ENCODE results near the gene TPH2.

Gene TPH2

DNA sequence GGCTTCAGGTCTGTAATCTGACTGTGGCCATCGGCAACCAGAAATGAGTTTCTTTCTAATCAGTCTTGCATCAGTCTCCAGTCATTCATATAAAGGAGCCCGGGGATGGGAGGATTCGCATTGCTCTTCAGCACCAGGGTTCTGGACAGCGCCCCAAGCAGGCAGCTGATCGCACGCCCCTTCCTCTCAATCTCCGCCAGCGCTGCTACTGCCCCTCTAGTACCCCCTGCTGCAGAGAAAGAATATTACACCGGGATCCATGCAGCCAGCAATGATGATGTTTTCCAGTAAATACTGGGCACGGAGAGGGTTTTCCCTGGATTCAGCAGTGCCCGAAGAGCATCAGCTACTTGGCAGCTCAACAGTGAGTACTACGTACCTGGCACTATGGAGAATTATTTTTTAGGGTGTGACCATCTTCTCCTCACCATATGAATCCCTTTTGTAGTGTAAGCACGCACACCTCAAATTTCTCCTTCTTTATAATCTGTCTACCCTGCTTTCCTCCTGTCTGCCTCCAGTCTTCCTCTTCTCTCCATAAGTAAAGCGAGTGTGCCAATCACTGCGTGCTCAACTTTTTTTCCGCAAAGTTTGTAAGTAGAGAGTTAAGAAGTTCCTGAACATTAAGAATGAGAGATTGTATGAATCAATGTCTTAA lies at the start of gene TPH2:
TPH2 (plus strand) TSS at position 118 of the 658 bp plus-strand sequence; CDS start at position 260, 142 bp downstream.
- TF ChIP-seq, protein P1, sequence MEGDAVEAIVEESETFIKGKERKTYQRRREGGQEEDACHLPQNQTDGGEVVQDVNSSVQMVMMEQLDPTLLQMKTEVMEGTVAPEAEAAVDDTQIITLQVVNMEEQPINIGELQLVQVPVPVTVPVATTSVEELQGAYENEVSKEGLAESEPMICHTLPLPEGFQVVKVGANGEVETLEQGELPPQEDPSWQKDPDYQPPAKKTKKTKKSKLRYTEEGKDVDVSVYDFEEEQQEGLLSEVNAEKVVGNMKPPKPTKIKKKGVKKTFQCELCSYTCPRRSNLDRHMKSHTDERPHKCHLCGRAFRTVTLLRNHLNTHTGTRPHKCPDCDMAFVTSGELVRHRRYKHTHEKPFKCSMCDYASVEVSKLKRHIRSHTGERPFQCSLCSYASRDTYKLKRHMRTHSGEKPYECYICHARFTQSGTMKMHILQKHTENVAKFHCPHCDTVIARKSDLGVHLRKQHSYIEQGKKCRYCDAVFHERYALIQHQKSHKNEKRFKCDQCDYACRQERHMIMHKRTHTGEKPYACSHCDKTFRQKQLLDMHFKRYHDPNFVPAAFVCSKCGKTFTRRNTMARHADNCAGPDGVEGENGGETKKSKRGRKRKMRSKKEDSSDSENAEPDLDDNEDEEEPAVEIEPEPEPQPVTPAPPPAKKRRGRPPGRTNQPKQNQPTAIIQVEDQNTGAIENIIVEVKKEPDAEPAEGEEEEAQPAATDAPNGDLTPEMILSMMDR (IDR thresholded peaks at IDR 0.05; ENCODE audit: insufficient read depth, low read depth, low read length, missing control alignments) = peak; percentile 50

DNA sequence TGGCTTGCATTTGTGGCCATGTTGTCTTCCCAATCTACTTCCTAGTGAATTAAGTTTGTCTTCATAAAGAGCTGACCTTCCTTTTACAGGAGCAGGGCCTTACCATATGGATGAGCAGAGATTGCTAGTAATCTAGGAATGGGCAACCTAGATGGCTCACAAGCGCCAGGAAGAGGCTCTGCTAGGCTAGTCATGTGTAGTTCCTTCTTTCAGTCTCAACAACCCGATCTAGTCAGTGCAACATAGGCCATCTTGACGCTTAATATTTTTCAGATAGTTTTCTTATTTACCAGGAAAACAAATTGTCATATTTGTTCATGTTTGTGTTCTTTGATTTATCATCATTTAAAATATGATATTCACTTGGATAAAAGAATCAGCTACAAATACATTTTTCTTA lies 48.2 kb upstream of the TPH2 start:
- TF ChIP-seq, protein P1 (IDR thresholded peaks at IDR 0.05; ENCODE audit: insufficient read depth, low read depth, low read length, missing control alignments) = no peak
- H3K4me3 ChIP-seq (ENCODE audit: low read length) = no peak overlapping the region
- no peak for DNase-seq (ENCODE audit: low read depth)

More for the DNA sequence above, at the start of gene TPH2:
- no peak within 1 kb of the TSS for H3K4me3 ChIP-seq (ENCODE audit: low read length)
- peak; percentile 67 for DNase-seq (ENCODE audit: low read depth)

DNA sequence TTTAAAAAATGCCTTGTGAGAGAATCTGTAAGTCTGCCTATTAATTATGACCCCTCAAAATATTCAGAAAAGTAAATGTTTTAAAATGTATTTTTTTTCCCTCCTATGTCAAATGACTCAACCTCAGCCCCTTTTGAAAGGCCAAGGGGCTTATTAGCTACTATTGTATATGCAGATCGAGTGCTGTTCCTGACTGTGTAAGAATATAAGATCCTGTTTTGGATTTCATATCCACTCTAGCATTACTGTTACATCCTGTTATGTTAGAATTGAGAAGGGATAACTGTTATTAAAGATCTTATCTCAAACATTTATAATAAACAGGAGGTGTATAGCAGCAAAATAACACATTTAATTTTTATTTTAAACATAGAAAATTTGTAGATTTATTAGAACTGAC lies 46.6 kb upstream of the TPH2 start:
- DNase-seq (ENCODE audit: low read depth) = no peak
- H3K4me3 ChIP-seq (ENCODE audit: low read length) = no peak overlapping the region
- TF ChIP-seq, protein P1 (IDR thresholded peaks at IDR 0.05; ENCODE audit: insufficient read depth, low read depth, low read length, missing control alignments) = no peak

DNA sequence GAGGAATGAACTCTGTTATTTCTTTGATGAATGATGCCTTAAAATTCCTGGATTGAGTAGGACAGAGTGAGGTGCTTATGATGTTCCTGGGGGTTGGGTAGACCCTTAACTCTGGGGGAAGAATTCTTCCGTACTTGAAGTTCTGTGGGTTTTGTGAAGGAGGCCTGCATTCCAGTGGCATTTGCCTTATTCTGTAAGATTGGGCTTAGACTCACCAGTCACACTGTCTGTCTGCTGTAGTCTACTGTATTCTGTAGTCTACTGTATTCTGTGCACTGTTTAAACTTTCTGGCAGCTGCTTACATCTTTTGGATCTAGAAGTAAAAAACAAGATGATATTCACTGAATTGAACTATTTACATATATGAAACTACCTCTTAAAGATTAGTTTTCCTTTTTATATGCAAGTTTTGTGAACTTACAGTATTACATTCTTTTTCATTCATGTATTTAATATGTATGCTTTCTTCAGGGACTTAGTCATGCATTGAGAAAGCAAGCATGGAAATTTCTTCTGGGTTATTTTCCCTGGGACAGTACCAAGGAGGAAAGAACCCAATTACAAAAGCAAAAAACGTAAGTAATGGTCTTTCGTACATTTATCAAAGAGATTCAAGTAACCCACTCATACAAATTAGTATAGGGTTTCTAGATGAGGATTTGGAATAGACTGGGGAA lies 42.3 kb upstream of the TPH2 start:
- no peak overlapping the region for H3K4me3 ChIP-seq (ENCODE audit: low read length)
- no peak for DNase-seq (ENCODE audit: low read depth)
- TF ChIP-seq, protein P1 (IDR thresholded peaks at IDR 0.05; ENCODE audit: insufficient read depth, low read depth, low read length, missing control alignments) = no peak

DNA sequence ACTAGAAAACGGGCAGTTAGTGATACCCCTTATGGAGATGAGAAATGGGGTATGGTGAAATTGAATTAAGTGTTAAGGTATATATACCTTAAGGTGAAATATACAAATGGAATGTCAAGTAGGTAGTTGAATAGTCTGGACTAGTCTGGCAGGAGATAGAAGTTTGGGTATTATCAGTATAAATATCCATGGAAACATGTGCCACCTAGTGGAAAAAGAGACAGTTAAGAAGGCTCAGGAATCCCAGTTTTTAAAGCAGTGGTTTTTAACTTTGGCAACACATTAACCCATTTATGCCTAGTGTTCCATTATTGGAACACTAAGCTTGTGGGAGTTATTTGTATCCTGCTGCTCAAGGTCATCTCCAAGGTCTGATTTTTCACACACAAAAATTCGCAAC lies 38.6 kb upstream of the TPH2 start:
- no peak overlapping the region for H3K4me3 ChIP-seq (ENCODE audit: low read length)
- peak; percentile 46 for DNase-seq (ENCODE audit: low read depth)
- TF ChIP-seq, protein P1 (IDR thresholded peaks at IDR 0.05; ENCODE audit: insufficient read depth, low read depth, low read length, missing control alignments) = peak; percentile 20

DNA sequence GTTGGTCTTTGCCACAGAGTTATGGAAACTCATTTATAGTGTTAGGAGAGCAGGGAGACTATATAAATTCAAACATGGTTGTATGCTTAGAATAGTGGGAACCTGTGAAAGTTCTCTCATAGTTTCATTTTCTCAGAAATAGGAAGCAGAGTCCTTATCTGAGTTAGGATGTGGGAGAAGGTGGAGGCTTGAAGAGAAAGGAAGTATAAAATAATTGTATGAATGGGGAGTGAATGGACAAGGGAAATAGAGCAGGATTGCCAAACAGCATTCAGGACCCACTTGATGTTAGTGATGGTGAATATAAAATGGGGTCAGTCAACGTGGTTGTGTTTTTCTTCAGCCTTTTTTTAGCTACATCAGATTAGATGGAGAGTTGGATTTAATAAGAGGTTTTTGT lies 34.0 kb upstream of the TPH2 start:
- DNase-seq (ENCODE audit: low read depth) = no peak
- TF ChIP-seq, protein P1 (IDR thresholded peaks at IDR 0.05; ENCODE audit: insufficient read depth, low read depth, low read length, missing control alignments) = no peak

More for the DNA sequence above, 34.0 kb upstream of the TPH2 start:
- no peak overlapping the region for H3K4me3 ChIP-seq (ENCODE audit: low read length)

Measured in epithelial cell of esophagus (primary cell).